LNCaP clone FGC (cell line): ENCODE measurements around the gene HRH1.

Source experiments
- DNase-seq: peaks from one replicate; pipeline ENCODE4 v3.0.0-alpha.2; 2011; ENCODE audit warnings: low read depth
- H3K4me3 ChIP-seq: 2 replicates; pipeline ENCODE4 v1.5.1; 2011; ENCODE audit warnings: mild to moderate bottlenecking, low read depth, low read length, control low read depth
- CTCF ChIP-seq: IDR thresholded peaks from 2 replicates; pipeline ENCODE4 v1.5.1; 2012; ENCODE audit warnings: mild to moderate bottlenecking; ENCODE audit not compliant: control insufficient read depth, insufficient read depth; ENCODE audit errors: extremely low read depth

The HRH1 gene

GRCh38 chr3:11224010-11224409 is 69.7 kb downstream of the HRH1 start:
- H3K4me3 ChIP-seq, result no peak overlapping the region
- no peak for DNase-seq
- TF ChIP-seq CTCF, result no peak

DNA sequence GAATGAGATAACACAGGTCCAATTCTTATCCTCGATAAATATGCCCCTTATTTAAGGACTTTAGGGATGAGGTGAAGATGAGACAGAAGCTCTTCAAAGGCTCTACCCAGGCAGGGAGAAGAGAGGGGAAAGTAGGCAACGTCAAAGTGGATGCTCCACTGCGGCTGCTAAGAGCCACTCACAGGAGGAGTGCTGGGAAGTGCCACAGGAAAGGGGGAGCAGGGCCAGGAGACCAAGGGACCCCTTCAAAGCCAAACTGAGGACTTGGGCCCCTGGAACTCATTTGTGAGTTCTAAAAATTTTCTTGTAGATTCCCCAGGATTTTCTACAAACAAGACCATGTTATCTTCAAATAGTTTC is 70.6 kb downstream of the HRH1 start:
- DNase-seq, result no peak
- no peak overlapping the region for H3K4me3 ChIP-seq
- TF ChIP-seq CTCF, result no peak

DNA sequence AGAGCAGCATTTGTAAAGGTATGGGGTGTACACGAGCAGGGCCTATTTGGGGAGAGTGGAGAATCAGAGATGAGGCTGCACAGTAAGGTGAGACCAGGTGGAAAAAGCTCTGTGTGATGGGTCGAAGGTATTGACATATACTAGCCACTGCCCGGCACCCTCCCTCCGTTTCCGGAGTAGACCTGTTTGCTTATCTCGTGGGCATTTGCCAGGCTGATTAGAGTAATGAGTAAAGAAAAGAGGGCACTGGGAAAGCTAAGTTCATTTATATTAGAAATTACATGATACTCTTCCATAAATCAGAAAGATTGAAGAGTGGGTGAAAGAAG is 71.7 kb downstream of the HRH1 start:
- TF ChIP-seq CTCF, result no peak
- DNase-seq, result no peak
- no peak overlapping the region for H3K4me3 ChIP-seq

- DNase-seq, result no peak
- no peak overlapping the region for H3K4me3 ChIP-seq
- no peak for TF ChIP-seq CTCF
These were observed 73.7 kb downstream of the HRH1 start for GRCh38 chr3:11228041-11228440.

- no peak for TF ChIP-seq CTCF
- DNase-seq, result no peak
- H3K4me3 ChIP-seq, result no peak overlapping the region
These were observed 75.8 kb downstream of the HRH1 start for GRCh38 chr3:11230125-11230524.

DNA sequence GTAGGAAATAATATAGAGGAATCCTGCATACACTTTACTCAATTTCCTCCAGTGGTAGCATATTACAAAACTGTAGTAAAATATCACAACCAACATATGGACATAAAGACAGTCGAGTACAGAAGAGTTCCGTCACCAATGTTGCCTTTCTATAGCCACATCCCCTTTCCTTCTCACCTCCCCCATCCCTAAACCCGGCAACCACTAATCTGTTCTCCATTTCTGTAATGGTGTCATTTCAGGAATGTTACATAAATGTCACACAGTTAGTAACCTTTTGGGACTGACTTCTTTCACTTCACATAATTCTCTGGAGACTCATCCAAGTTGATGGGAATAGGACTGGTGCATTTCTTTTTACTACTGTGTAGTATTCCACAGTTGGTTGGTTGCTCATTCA is 76.5 kb downstream of the HRH1 start:
- TF ChIP-seq CTCF, result no peak
- no peak overlapping the region for H3K4me3 ChIP-seq
- DNase-seq, result no peak

DNA sequence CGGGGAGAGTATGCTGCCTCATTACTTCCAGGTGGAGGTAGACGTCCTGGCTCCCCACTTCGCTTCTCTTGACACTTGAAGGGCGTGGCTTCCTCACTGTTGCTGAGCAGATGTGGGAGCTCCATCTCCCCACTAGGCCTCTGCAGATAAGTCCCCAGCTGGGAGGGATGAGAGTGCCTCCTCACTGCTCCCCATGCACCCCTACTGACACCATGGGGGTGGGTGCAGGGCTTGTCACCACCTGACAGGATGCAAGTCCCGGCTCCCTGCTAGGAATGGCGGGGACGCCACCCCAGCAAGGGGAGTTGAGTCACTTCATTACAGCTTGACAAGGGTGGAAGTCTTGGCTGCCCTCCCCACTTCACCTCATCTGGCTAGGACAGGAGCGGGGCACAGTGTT is 81.1 kb downstream of the HRH1 start:
- no peak for TF ChIP-seq CTCF
- no peak overlapping the region for H3K4me3 ChIP-seq
- no peak for DNase-seq
